DOHH2 (cell line): ENCODE data around the gene PRMT1.

Experiments used
- CTCF ChIP-seq: fragments of 200-600 bp; sonication (generic); IDR thresholded peaks from one replicate; pipeline ENCODE4 v1.5.1; 2014; ENCODE audit warnings: antibody characterized with exemption, mild to moderate bottlenecking, low read depth, low read length; ENCODE audit not compliant: poor library complexity, severe bottlenecking
- EZH2phosphoT487 ChIP-seq: fragments of 200-600 bp; sonication (generic); IDR thresholded peaks from 2 replicates; pipeline ENCODE4 v1.6.1; 2017; ENCODE audit warnings: borderline replicate concordance, mild to moderate bottlenecking, antibody characterized with exemption, low read length, moderate library complexity, mixed read lengths

DNA sequence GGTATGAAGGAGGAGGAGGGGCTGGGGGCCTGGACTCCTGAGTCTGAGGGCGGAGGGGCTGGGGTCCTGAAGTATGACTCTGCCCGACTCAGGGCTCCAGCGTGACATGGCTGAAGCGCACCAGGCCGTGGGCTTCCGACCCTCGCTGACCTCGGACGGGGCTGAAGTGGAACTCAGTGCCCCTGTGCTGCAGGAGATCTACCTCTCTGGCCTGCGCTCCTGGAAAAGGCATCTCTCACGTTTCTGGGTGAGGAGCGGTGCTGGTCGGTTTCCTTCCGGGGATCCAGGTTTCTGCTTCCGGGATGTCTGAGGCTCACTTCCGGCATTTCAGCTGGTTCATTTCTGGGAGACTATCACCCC, 15.1 kb downstream of the PRMT1 start:
- TF ChIP-seq CTCF (no peak), EZH2phosphoT487 (no peak)
